GM12878 (cell line): ENCODE data around the gene EPN1. TPM values are rescaled to one million over a fixed set of nuclear protein-coding genes. Genes with fewer than 3 reads are reported as not detected.

Source experiments
- ATAC-seq: fragments of 200-7000 bp; cut with Tn5 transposase; 3 replicates; pipeline ENCODE4 v1.9.1; 2020; ENCODE audit warnings: mild to moderate bottlenecking, moderate library complexity
- BruUV-seq: library from RNA; stranded (reverse); fragments of 400-500 nt; replicated peaks from 2 replicates; lab custom pipeline; 2021; lab: Mats Ljungman, UMichigan
- CTCF ChIA-PET: fragments of 300-600 bp; sonication (Branson Sonifier 250); formaldehyde crosslinking; extraction: SDS; loops from one replicate; lab custom pipeline; 2021; ENCODE audit warnings: inconsistent platforms; lab: Yijun Ruan, JAX
- POLR2A ChIA-PET: fragments of 350-600 bp; formaldehyde crosslinking; extraction: SDS; loops from one replicate; lab custom pipeline; 2021; ENCODE audit warnings: inconsistent platforms; lab: Charles Lee
- RAD21 ChIA-PET: fragments of 300-600 bp; sonication (Branson Sonifier 250); formaldehyde crosslinking; loops from one replicate; lab custom pipeline; 2023; ENCODE audit warnings: antibody characterized with exemption; ENCODE audit not compliant: unreplicated experiment; lab: Charles Lee
- SMC1A ChIA-PET: fragments of 300-600 bp; sonication (Branson Sonifier 250); formaldehyde crosslinking; loops from one replicate; lab custom pipeline; 2023; ENCODE audit not compliant: unreplicated experiment, uncharacterized antibody; lab: Charles Lee
- DNase-seq: peaks from one replicate; pipeline ENCODE4 v3.0.0-alpha.2; 2011; ENCODE audit warnings: low read depth, low spot score
- FAIRE-seq: peaks from 3 replicates; lab custom pipeline; 2011; peaks lifted over from hg19 to GRCh38; lab: Jason Lieb, UNC
- H2AFZ ChIP-seq: 2 replicates; pipeline ENCODE4 v1.6.0; 2011; ENCODE audit warnings: low read depth, low read length, control low read depth; ENCODE audit not compliant: control insufficient read depth
- H3K27ac ChIP-seq: 2 replicates; pipeline ENCODE4 v1.5.1; 2011; ENCODE audit warnings: control low read depth; ENCODE audit not compliant: control insufficient read depth, insufficient read depth
- H3K27me3 ChIP-seq, 2 experiments: replicated peaks in 1 of 2; 2 replicates each; pipeline versions ENCODE4 v1.6.0 to v1.6.1; 2011; ENCODE audit warnings: low read length in 1 of 2; ENCODE audit not compliant: control insufficient read depth in 2 of 2, insufficient read depth in 2 of 2
- H3K36me3 ChIP-seq, 2 experiments: 2 replicates each; pipeline ENCODE4 v1.5.1; 2011; ENCODE audit warnings: low read length in 1 of 2; ENCODE audit not compliant: control insufficient read depth in 2 of 2, insufficient read depth in 2 of 2
- H3K4me1 ChIP-seq: 2 replicates; pipeline ENCODE4 v1.6.1; 2011; ENCODE audit warnings: mild to moderate bottlenecking, low read length, moderate library complexity, mixed read lengths; ENCODE audit not compliant: control insufficient read depth, insufficient read depth
- H3K4me2 ChIP-seq: 2 replicates; pipeline ENCODE4 v1.6.0; 2011; ENCODE audit warnings: control low read depth; ENCODE audit not compliant: control insufficient read depth, insufficient read depth
- H3K4me3 ChIP-seq: fragments of 200-600 bp; sonication (generic); 2 replicates; pipeline ENCODE4 v1.5.1; 2016
- H3K79me2 ChIP-seq: 2 replicates; pipeline ENCODE4 v1.6.0; 2011; ENCODE audit warnings: low read length; ENCODE audit not compliant: control insufficient read depth, insufficient read depth
- H3K9ac ChIP-seq: 2 replicates; pipeline ENCODE4 v1.8.0; 2011; ENCODE audit warnings: low read length, control low read depth, mixed read lengths; ENCODE audit not compliant: control insufficient read depth, insufficient read depth
- H3K9me3 ChIP-seq: replicated peaks from 3 replicates; pipeline ENCODE4 v1.5.1; 2011; ENCODE audit warnings: mild to moderate bottlenecking, low read length; ENCODE audit not compliant: control insufficient read depth, insufficient read depth
- H4K20me1 ChIP-seq: 2 replicates; pipeline ENCODE4 v1.6.0; 2011; ENCODE audit not compliant: control insufficient read depth, insufficient read depth
- NFIC ChIP-seq: IDR thresholded peaks from 2 replicates; pipeline ENCODE4 v1.6.1; 2012; ENCODE audit warnings: low read depth, mild to moderate bottlenecking, inconsistent platforms, low read length, moderate library complexity
- ZNF622 ChIP-seq: fragments of 450-650 bp; IDR thresholded peaks from 2 replicates; pipeline ENCODE4 v1.6.1; 2017; ENCODE audit warnings: mild to moderate bottlenecking, inconsistent platforms
- WGBS: methylation state at CpG from one replicate; pipeline ENCODE4 v1.1.6; 2016; ENCODE audit warnings: low lambda C conversion rate; ENCODE audit not compliant: insufficient replicate concordance, insufficient coverage; ENCODE audit errors: missing lambda C conversion rate; 5-methylcytosine and 5-hydroxymethylcytosine counted together
- in situ Hi-C: fragments of 300-500 bp; cut with MboI; formaldehyde crosslinking; loops from 9 replicates; pipeline ENCODE4 v1.14.3; 2018; ENCODE audit warnings: mixed read lengths
- intact Hi-C: fragments of 100-400 bp; cut with micrococcal nuclease; formaldehyde crosslinking; loops from one replicate; pipeline ENCODE4 v1.14.2; 2022; ENCODE audit not compliant: unreplicated experiment
- polyA plus RNA-seq, 11 experiments: library from polyadenylated mRNA; depleted of rRNA in 4 of 11; unstranded in 6 of 11; stranded (reverse) in 5 of 11; fragments of >200 nt; fragmentation: Nextera tagmentation in 4 of 11; fragmentation: Illumina TruSeq in 1 of 11; extraction: Ambion mirVana in 4 of 11; extraction: Trizol in 1 of 11; gene quantifications; 1 replicate in 1 of 11; 2 replicates in 10 of 11; pipeline versions ENCODE4 v1.2.1 to v1.2.3, GENCODE V29; 2011 to 2016; ENCODE audit warnings: inconsistent platforms in 2 of 11, missing spikeins in 2 of 11, low read depth in 1 of 11
- total RNA-seq, 4 experiments: library from RNA; depleted of rRNA in 3 of 4; stranded (reverse); fragments of >200 nt in 3 of 4; fragmentation: Illumina TruSeq in 1 of 4; extraction: Trizol in 1 of 4; gene quantifications; 2 replicates each; pipeline versions ENCODE4 v1.2.1 to v1.2.3, GENCODE V29; 2013 to 2021
- TF ChIP-seq, protein P1 (sequence below): IDR thresholded peaks from 2 replicates; pipeline ENCODE4 v1.6.1; 2012; ENCODE audit warnings: low read length, inconsistent platforms
- TF ChIP-seq, protein P2 (sequence below), 3 experiments: IDR thresholded peaks in 2 of 3; conservative IDR thresholded peaks in 1 of 3; 2 replicates each; pipeline ENCODE4 v1.5.1; 2011; ENCODE audit warnings: low read depth in 3 of 3, low read length in 3 of 3, mild to moderate bottlenecking in 3 of 3, control low read depth in 2 of 3, moderate library complexity in 2 of 3, inconsistent platforms in 1 of 3, mixed read lengths in 1 of 3; ENCODE audit not compliant: control insufficient read depth in 2 of 3, insufficient read depth in 1 of 3; ENCODE audit errors: extremely low read depth in 1 of 3

EPN1 gene
- total and polyA plus RNA-seq, 10 of the 15 experiments (the other 5 are each of a cell fraction or from before 2014, with no cell fraction given), result 0.11 to 88.5 (median 10.6) TPM

- BruUV-seq, result no TSS peak
- ChIA-PET CTCF (no interaction called here), SMC1A (no interaction called here), RAD21 (no interaction called here), POLR2A (interaction anchor here (1.4 kb wide), 1 partner anchor 17 kb away, joined by 5 read pairs; no protein-coding TSS in a partner anchor)
- ATAC-seq (no peak), FAIRE-seq (no peak), DNase-seq (no peak)
- no peak overlapping the region for H2AFZ ChIP-seq
- H4K20me1 ChIP-seq, result peaks cover 10% of the 10 kb centered on the region
- intact Hi-C loops, result no loop called here
- H3K9ac ChIP-seq, result peak overlapping the region; percentile 97
- no peaks in the 10 kb centered on the region for H3K9me3 ChIP-seq
- no peak overlapping the region; the same call in 1 of the 2 replicates for H3K4me2 ChIP-seq
- TF ChIP-seq ZNF622 (no peak), NFIC (no peak)
- TF ChIP-seq, protein P1, sequence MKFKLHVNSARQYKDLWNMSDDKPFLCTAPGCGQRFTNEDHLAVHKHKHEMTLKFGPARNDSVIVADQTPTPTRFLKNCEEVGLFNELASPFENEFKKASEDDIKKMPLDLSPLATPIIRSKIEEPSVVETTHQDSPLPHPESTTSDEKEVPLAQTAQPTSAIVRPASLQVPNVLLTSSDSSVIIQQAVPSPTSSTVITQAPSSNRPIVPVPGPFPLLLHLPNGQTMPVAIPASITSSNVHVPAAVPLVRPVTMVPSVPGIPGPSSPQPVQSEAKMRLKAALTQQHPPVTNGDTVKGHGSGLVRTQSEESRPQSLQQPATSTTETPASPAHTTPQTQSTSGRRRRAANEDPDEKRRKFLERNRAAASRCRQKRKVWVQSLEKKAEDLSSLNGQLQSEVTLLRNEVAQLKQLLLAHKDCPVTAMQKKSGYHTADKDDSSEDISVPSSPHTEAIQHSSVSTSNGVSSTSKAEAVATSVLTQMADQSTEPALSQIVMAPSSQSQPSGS, result 0 out of 2 replicates have a peak, but pooled peaks have one; percentile 28
- TF ChIP-seq, protein P2, sequence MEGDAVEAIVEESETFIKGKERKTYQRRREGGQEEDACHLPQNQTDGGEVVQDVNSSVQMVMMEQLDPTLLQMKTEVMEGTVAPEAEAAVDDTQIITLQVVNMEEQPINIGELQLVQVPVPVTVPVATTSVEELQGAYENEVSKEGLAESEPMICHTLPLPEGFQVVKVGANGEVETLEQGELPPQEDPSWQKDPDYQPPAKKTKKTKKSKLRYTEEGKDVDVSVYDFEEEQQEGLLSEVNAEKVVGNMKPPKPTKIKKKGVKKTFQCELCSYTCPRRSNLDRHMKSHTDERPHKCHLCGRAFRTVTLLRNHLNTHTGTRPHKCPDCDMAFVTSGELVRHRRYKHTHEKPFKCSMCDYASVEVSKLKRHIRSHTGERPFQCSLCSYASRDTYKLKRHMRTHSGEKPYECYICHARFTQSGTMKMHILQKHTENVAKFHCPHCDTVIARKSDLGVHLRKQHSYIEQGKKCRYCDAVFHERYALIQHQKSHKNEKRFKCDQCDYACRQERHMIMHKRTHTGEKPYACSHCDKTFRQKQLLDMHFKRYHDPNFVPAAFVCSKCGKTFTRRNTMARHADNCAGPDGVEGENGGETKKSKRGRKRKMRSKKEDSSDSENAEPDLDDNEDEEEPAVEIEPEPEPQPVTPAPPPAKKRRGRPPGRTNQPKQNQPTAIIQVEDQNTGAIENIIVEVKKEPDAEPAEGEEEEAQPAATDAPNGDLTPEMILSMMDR (IDR thresholded peaks at IDR 0.05 in 2 of 3, conservative IDR thresholded peaks at IDR 0.05 in 1 of 3; ENCODE audit: control insufficient read depth in 2 of 3, extremely low read depth in 1 of 3, insufficient read depth in 1 of 3, low read depth in 3 of 3, low read length in 3 of 3), result no peak
- H3K27ac ChIP-seq, result no peak overlapping the region
- H3K27me3 ChIP-seq, result no peaks in the 10 kb centered on the region
- H3K79me2 ChIP-seq, result peaks cover 48% of the 10 kb centered on the region
- WGBS, result 15% methylated on average over 17 of the region's 17 CpGs
- H3K36me3 ChIP-seq, result peaks cover 13 to 26% of the 10 kb centered on the region in 2 experiments
- in situ Hi-C loops, result loop anchor here (25.0 kb wide), 1 partner anchor 1537 kb away; the partner anchor contains the start of gene CNOT3
- H3K4me3 ChIP-seq, result peak overlapping the region; percentile 92
- H3K4me1 ChIP-seq, result peaks cover 22% of the 10 kb centered on the region
These were observed 576 bp upstream of the EPN1 start for GRCh38 chr19:55674459-55674840.
